Fibroblast of skin of right biceps (primary cell): ENCODE results near the gene GSTM3.
"Not testable (repeated sequence)": the region's sequence is repeated elsewhere in the genome, so short reads cannot be mapped to it uniquely, and the experiment has no call there.

Experiments used
- DNase-seq: peaks from one replicate; pipeline ENCODE4 v3.0.0-alpha.2; 2013

GSTM3 gene

DNA sequence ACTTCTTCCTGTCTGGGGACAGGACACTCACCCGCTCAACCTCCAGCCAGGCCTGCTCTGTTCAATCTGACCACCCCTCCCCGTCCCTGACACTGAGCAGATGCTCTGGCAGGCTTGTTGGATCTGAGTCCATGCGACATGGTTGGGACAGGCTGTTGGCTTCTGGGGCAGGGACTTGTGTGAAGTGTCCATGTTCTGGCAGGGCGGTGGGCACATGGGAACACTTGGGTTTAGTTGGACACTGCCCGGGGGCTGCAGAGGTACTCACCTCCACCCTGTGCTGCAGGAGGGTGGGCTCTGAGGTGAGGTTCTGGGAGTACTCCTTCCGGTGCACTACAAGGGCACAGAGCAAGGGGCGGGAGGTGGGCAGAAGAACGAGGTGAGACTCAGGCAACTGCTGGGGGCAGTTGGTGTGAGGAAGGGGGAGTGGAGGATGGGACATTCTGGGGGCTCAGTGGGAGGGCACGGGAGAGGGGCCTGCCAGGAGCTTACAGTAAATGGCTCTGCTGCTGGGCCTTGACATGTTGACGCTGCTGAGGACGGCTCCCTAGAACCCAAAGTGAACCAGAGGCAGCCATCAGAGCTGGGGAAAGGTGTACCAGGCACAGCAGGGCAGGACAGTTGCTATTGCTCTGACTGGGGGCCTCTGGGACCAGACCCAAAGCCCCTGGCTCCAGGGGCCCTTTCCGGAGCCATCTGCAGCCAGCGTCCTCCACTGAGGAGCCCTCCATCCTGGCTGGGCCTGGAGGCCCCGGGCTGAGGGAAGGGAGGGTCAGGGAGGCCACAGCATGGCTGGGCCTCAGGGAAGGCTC lies 20.6 kb upstream of the GSTM3 start:
- DNase-seq: no peak

DNA sequence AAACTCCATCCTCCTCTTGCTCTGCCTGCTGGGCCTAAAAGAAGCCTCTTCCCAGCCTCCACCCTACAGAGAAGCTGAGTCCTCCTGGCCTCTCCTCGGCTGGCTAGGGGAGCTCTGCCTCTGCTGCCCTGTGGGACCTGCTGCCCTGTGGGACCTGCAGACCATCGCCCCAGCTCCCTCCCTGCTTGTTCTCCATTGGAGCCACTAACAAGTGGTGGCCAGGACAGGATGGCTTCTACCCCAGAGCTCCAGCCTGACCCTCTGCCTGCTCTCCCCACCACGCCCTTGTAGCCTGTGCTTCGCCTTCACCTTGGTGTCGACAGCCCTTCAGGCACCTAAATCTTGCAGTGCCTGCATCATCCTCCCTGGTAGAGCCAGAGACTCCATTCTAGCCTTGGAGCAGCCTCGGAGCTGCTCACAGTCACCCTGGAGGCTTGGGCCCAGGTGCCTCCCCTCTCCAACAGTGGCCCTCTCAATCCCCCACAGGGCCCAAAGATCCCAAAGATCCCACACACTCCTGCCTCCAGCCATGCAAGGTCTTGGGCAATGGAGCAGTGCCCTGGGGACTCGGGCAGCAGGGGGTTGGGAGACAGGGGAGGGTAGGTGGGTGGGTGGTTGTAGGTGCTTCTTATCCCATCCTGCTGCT lies 19.9 kb upstream of the GSTM3 start:
- no peak for DNase-seq

- no peak for DNase-seq
Measured at GRCh38 chr1:109759513-109760334, 18.9 kb upstream of the GSTM3 start.

- no peak for DNase-seq
Measured at GRCh38 chr1:109757936-109758786, 17.3 kb upstream of the GSTM3 start.

DNA sequence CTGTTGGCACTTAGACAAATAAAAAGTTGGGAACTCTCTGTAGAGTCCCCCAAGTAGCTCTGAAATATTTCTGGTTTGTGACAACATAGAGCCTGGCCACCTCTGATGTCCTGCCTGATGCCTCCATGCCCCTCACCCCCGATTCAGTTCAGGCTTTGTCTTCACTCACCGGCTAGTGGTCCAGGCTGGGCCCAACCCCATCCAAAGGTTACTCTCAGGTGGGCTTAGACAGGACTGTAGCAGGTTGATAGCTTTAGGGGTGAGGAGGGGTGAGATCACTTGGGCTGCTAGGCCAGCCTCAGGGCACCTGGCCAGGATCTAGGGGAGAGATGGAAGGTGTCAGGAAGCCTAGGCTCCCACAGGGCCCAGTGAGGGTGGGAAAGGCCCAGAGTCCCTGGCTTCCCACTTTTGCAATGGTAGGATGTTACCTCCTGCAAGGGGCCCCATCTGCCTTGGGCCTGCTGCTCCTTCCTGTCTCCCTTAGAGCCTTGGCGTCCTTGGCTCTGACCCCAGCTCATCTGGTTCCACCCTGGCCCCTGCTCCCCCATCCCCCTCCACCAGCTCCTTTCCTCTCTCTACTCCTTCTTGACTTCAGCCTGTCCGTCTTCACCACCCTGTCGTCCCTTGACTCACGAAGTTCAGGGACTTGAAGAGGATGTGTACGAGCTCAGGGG lies 16.1 kb upstream of the GSTM3 start:
- DNase-seq: no peak

DNA sequence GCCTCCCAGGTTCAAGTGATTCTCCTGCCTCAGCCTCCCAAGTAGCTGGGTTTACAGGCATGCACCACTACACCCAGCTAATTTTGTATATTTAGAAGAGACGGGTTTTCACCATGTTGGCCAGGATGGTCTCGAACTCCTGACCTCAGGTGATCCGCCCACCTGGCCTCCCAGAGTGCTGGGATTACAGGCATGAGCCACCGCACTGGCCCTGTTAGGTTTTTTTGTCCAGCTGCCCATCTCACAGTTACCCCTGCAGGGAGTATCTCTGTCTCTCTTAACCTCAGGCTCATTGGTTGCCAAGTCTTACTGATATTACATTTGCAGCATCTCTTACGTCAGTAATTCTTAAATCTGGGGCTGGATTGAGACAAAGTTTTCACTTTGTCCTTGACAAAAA lies 15.5 kb upstream of the GSTM3 start:
- DNase-seq: not testable (repeated sequence)

- no peak for DNase-seq
Measured at GRCh38 chr1:109754738-109755137, 13.9 kb upstream of the GSTM3 start.

DNA sequence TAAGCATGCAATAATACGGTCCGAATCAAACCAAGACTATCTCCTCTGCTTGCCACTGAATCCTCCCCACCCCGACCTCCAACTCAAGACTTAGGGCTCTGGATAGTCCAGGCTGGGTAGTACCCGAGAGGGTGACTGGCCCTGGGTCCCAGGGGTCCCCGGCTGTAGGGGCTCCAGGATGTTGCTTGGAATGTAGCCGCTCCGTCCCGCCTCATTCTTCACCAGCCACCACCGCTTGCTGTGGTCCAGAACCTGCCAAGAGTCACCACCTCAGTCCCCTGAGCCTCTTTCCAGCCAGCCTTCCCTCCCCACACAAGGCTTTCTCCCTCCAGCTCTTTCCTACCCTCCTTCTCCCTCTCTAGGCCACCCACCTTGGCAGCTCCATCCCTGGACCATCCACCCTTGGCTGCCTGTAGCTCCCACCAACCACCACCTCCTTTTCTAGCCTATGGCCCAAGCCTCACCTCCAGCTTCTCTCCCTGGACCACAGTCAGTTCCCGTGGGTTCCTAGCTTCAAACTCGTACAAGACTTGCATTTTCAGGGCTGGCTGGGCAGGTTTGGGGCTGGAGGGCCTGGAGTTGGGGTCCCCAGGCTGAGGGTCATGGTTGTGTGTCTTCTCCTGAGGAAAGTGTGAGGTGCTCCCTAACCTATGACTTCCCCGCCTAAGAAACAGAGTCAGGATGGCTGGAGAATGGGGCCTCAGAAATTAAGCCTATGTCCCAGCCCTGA lies 10.9 kb upstream of the GSTM3 start:
- no peak for DNase-seq

DNA sequence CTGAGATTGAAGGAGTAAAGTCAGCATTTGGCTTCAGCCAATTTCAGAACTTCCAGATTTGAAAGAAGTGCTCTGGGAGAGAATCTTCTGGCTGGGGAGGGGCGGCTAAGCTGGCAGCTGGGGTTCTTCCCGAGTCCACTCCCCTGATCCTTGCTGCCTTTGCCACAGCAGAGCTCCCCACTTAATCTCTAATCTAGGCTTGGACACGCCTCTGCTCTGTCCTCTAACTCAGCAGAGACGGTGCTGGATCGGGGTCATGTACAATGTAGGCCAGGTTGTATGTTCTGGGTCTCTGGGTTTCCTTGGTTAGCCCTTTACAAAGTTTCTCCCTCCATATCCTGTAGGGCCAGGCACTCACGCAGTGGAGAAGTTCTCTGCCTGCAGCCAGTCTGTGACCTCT lies 10.1 kb upstream of the GSTM3 start:
- DNase-seq: no peak

DNA sequence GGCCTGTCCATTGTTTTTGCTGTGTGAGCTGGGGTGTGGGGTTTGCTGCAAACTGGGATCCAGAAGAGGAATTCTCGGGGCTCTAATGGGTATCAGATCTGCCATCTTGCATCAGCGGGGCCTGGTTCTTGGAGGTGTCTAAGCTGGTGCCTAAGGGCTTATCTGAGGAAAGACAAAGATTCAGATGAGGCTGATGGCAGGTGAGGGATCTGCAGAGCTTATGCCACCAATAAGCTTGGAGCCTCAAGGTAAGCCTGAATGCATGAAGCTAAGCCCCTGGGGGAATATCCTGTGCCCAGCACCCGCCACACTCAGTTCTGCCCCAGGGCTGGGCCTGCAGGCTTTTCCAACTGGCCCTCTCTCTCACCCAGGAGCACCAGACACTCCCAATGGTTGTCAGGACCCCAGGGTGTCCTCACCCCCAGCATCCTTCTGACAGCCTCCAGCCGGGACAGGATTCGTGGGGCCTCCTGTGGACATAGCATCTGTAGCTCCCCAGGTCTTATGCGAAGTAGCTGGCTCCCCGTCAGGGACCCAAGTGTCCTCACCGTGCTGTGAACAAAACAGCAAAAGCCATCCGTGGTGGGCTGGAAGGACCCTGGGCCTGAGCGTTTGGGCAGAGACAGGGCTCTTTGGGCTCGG lies 9.5 kb upstream of the GSTM3 start:
- DNase-seq: no peak

DNA sequence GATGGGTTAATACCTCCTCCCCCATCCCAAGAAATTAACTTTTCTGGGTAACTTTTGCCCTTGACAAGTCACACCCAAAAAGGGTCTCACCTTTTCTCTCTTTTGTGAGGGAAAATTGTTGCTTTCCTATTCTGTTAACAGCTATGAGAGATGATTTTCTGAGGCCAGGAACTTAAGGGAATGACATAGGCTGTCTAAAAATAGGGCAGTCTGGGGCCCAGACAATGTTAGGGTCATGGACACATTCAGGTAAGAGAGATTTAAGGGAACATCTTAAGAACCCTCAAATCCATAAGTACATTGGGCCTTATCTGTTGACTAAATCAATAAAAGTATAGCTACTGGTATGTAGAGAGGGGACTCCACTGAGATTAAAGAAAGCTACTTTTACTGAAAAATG lies 8.4 kb upstream of the GSTM3 start:
- DNase-seq: no peak

- DNase-seq: not testable (repeated sequence)
Measured at GRCh38 chr1:109748311-109748710, 7.5 kb upstream of the GSTM3 start.

DNA sequence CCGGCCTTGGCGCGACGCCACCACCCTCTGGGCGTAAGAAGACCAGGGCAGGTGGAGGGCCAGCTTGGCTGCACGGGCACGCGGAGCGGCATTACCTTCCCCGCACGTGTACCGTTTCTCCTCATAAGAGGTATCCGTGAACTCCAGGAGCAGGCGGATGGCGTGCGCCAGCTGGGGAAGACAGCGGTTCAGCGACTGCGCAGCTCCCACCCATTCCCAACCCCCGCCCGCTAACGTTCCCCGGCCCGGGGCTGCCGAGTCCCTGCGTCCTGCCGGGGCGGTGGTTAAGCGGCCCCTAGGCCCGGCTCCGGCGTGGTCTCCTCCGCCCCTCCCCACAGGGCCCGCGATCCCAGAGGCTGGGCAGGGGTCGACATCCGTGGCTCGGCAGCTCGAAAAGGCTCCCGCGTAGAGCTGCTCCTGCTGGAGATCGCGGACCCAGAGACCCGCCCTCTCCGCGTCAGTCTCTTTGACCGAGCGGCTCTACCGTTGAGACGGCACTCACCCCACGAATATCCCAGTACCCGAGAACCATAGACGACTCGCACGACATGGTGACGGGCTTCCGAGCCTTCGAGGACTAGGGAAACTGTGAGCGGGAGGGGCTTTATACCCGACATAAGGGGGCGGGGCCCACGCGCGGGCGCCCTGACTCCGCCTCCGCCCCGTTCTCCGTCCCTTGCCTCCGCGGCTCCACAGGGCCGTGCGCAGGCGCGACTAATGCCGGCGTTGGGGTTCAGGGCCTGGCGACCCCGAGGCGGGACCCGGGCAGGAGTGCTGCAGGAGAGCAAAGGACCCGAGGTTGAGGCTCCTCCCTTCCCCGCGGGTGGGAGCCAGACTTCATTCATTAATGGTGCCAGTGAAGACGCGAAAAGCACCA lies 862 bp downstream of the GSTM3 start:
- DNase-seq: peak; percentile 73

GRCh38 chr1:109733236-109733870 lies 7.5 kb downstream of the GSTM3 start:
- DNase-seq: no peak

DNA sequence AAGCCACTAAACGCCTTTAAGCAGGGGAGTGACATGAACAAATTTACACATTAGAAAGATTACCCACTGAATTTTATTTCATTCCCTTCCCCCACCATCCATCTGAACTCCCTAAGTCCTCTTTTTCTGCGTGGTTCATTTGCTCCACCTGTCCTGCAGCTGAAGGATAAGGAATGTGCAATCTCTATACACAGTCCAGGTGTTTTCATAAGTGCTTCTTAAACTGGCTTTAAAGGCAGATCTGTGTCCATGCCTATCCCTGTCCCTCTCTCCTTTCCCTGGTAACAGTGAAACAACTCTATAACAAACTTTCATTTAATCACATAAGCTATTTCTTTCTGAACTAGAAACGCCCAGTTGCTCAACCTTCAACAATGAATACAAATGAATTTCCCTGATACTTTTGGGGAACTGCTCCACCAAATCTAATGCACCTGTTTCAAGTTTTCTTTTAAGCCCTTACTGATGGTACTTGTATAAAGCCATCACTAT lies 8.4 kb downstream of the GSTM3 start:
- DNase-seq: no peak

GRCh38 chr1:109730666-109731065 lies 10.2 kb downstream of the GSTM3 start:
- DNase-seq: no peak

DNA sequence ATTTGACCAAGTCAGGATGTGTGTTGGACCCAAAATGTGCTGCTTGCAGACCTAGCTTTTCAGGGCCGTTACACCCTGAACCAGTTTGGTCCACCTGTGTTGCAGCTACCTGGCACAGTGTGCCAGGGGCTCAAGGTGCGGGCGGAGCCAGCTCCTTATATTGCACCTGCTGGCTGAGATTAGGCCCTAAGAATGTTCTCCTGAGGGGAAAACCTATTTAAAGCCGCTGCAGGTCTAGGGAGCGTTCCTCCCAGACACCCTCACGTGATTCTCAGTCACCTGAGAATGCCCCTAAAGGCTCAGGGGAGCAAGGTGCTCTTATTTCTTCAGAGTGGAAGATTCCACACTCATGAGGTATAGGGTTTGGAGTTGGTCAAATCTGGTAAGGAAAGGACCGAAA lies 12.0 kb downstream of the GSTM3 start:
- DNase-seq: no peak

DNA sequence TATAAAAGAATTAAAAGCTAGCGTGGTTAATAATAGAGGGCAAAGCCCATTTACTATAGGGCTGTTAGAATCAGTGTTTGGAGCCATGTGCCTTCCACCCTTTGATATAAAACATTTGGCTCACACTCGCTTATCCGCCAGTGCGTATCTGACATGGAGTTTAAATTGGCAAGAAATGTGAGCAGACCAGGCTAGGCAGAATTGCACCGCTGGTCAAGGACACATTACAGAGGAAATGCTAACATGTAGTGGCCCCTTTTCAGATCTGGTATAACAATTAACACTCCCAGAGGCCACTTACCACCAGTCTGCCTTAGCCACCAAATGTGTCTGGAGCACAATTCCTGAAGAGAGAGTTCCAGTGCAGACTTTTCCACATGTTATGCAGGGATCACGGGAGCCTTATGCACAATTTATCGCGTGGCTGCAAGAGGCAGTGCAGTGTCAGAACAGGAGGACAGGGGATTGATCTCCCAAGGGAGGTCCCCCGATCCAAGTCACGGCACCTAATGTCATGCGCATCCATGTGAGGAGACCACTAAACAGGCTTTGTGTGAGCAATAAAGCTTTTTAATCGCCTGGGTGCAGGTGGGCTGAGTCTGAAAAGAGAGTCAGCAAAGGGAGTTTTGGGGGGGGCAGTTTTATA lies 14.0 kb downstream of the GSTM3 start:
- DNase-seq: no peak

DNA sequence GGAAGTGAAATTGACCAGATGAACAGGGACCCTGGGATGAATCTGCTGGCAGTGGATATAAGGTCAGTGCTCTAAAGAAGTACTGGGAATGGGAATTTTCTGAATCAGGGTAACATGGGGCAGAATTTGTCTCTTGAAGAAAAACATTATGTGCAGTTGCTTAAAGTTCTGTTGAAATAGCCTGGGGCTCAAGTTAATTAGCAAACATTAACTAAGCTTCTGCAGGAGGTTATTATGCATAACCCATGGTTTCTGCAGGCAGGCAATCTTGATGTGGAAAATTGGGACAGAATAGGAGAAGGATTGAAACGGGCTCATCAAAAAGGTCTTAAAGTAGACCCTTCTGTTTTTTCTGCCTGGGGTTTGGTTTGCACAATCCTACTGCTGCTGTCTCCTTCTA lies 14.8 kb downstream of the GSTM3 start:
- DNase-seq: no peak
